Activated naive CD4-positive, alpha-beta T cell treated with anti-CD3 and anti-CD28 coated beads, Interleukin-2, amount 10 ng/mL, durations not matched to agents 7 days and 5 days (primary cell): ENCODE measurements around the gene NLRP4.

Experiments
- CTCF ChIA-PET: fragments of 350-600 bp; sonication (Branson Sonifier 250); formaldehyde crosslinking; loops from one replicate; lab custom pipeline; 2021; ENCODE audit warnings: antibody characterized with exemption; lab: Charles Lee
- DNase-seq: peaks from one replicate; pipeline ENCODE4 v3.0.0-alpha.2; 2020
- H3K27ac Mint-ChIP-seq: one replicate; pipeline ENCODE4 v1.8.0; 2021; ENCODE audit warnings: mild to moderate bottlenecking, moderate library complexity, mixed read lengths
- H3K27me3 Mint-ChIP-seq: one replicate; pipeline ENCODE4 v1.8.0; 2021; ENCODE audit warnings: mild to moderate bottlenecking, mixed read lengths
- H3K36me3 Mint-ChIP-seq: one replicate; pipeline ENCODE4 v1.8.0; 2021; ENCODE audit warnings: mixed read lengths
- H3K4me1 Mint-ChIP-seq: one replicate; pipeline ENCODE4 v1.8.0; 2021; ENCODE audit warnings: mixed read lengths
- H3K4me3 Mint-ChIP-seq: one replicate; pipeline ENCODE4 v1.8.0; 2021; ENCODE audit warnings: mild to moderate bottlenecking, moderate library complexity, mixed read lengths
- H3K9me3 Mint-ChIP-seq: one replicate; pipeline ENCODE4 v1.8.0; 2021; ENCODE audit warnings: mixed read lengths

The NLRP4 gene

DNA sequence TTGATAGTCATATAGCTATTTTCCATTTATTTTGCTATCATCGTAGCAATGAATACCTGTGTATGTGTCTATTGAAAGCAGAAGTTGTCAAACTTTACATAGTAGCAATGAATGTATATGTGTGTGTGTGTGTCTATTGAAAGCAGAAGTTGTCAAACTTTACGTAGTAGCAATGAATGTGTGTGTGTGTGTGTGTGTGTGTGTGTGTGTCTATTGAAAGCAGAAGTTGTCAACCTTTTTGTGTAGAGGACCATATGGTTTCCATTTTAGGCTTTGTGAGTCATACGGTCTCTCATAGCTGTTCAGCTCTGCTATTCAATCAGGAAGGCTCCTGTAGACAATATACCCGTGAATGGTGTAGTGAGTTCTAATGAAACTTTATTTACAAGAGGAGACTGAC, 20.8 kb downstream of the NLRP4 start:
- H3K27me3 Mint-ChIP-seq: no peaks in the 10 kb centered on the region
- H3K27ac Mint-ChIP-seq: no peak overlapping the region
- DNase-seq: no peak
- CTCF ChIA-PET: no interaction called here
- H3K4me1 Mint-ChIP-seq: no peaks in the 10 kb centered on the region
- peaks cover 40% of the 10 kb centered on the region for H3K9me3 Mint-ChIP-seq
- H3K36me3 Mint-ChIP-seq: no peaks in the 10 kb centered on the region
- H3K4me3 Mint-ChIP-seq: no peak overlapping the region

DNA sequence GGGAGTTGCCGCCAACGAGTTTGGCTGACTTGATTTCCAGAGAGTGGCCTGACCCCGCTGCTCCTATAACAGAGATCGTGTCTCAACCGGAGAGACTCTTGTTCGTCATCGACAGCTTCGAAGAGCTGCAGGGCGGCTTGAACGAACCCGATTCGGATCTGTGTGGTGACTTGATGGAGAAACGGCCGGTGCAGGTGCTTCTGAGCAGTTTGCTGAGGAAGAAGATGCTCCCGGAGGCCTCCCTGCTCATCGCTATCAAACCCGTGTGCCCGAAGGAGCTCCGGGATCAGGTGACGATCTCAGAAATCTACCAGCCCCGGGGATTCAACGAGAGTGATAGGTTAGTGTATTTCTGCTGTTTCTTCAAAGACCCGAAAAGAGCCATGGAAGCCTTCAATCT, 21.6 kb downstream of the NLRP4 start:
- Mint-ChIP-seq H3K27ac (no peak overlapping the region), H3K4me3 (no peak overlapping the region), H3K27me3 (no peaks in the 10 kb centered on the region), H3K36me3 (no peaks in the 10 kb centered on the region), H3K4me1 (no peaks in the 10 kb centered on the region), H3K9me3 (peaks cover 39% of the 10 kb centered on the region)
- CTCF ChIA-PET: no interaction called here
- DNase-seq: no peak

DNA sequence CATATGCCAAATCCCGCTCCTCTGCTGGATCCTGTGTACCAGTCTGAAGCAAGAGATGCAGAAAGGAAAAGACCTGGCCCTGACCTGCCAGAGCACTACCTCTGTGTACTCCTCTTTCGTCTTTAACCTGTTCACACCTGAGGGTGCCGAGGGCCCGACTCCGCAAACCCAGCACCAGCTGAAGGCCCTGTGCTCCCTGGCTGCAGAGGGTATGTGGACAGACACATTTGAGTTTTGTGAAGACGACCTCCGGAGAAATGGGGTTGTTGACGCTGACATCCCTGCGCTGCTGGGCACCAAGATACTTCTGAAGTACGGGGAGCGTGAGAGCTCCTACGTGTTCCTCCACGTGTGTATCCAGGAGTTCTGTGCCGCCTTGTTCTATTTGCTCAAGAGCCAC, 22.1 kb downstream of the NLRP4 start:
- CTCF ChIA-PET: no interaction called here
- peaks cover 40% of the 10 kb centered on the region for H3K9me3 Mint-ChIP-seq
- no peak for DNase-seq
- H3K36me3 Mint-ChIP-seq: no peaks in the 10 kb centered on the region
- H3K27me3 Mint-ChIP-seq: no peaks in the 10 kb centered on the region
- no peak overlapping the region for H3K27ac Mint-ChIP-seq
- H3K4me3 Mint-ChIP-seq: no peak overlapping the region
- H3K4me1 Mint-ChIP-seq: no peaks in the 10 kb centered on the region

DNA sequence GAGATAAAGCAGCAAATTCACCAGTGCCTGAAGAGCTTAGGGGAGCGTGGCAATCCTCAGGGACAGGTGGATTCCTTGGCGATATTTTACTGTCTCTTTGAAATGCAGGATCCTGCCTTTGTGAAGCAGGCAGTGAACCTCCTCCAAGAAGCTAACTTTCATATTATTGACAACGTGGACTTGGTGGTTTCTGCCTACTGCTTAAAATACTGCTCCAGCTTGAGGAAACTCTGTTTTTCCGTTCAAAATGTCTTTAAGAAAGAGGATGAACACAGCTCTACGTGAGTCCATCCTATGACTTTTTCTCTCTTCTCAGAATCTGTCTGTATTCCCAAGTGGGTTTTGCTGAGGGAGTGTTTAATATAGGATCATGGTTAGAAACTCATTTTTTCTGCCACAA, 22.6 kb downstream of the NLRP4 start:
- CTCF ChIA-PET: no interaction called here
- Mint-ChIP-seq H3K36me3 (no peaks in the 10 kb centered on the region), H3K4me3 (no peak overlapping the region), H3K9me3 (peaks cover 38% of the 10 kb centered on the region), H3K27me3 (no peaks in the 10 kb centered on the region), H3K27ac (no peak overlapping the region), H3K4me1 (no peaks in the 10 kb centered on the region)
- no peak for DNase-seq

DNA sequence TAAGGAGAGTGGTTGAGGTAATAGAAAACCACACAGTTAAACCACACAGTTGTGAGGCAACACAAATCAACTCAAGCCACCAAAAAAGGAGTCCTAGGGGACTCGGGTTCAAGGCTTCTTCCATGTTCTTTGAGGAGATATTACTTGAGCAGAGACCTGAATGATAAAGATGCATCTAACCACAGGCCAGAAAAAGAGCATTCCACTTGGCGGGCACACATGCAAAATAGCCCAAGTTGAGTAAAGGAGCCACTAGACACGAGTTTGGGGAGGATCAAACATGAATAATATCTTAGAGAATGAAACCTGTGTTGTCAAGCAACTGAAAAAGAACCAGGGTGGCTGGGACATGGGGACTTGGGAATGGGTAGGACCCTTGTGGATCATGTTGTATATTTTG, 30.2 kb downstream of the NLRP4 start:
- CTCF ChIA-PET: no interaction called here
- no peak overlapping the region for H3K27ac Mint-ChIP-seq
- H3K36me3 Mint-ChIP-seq: no peaks in the 10 kb centered on the region
- no peak for DNase-seq
- no peaks in the 10 kb centered on the region for H3K4me1 Mint-ChIP-seq
- H3K9me3 Mint-ChIP-seq: peaks cover 31% of the 10 kb centered on the region
- H3K4me3 Mint-ChIP-seq: no peak overlapping the region
- no peaks in the 10 kb centered on the region for H3K27me3 Mint-ChIP-seq

DNA sequence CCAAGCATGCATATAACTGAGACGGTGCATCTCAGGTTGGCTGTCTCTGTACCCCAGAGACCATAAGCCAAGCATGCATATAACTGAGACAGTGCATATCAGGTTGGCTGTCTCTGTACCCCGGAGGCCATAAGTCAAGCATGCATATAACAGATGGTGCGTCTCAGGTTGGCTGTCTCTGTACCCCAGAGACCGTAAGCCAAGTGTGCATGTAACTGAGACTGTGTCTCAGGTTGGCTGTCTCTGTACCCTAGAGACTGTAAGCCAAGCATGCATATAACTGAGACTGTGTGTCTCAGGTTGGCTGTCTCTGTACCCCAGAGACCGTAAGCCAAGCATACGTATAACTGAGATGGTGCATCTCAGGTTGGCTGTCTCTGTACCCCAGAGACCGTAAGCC, 30.8 kb downstream of the NLRP4 start:
- peaks cover 30% of the 10 kb centered on the region for H3K9me3 Mint-ChIP-seq
- no peak for DNase-seq
- H3K4me3 Mint-ChIP-seq: no peak overlapping the region
- H3K27ac Mint-ChIP-seq: no peak overlapping the region
- no peaks in the 10 kb centered on the region for H3K36me3 Mint-ChIP-seq
- H3K27me3 Mint-ChIP-seq: no peaks in the 10 kb centered on the region
- H3K4me1 Mint-ChIP-seq: no peaks in the 10 kb centered on the region
- CTCF ChIA-PET: interaction anchor here (0.6 kb wide), 1 partner anchor 464 kb away, joined by 3 read pairs; no protein-coding TSS in a partner anchor

DNA sequence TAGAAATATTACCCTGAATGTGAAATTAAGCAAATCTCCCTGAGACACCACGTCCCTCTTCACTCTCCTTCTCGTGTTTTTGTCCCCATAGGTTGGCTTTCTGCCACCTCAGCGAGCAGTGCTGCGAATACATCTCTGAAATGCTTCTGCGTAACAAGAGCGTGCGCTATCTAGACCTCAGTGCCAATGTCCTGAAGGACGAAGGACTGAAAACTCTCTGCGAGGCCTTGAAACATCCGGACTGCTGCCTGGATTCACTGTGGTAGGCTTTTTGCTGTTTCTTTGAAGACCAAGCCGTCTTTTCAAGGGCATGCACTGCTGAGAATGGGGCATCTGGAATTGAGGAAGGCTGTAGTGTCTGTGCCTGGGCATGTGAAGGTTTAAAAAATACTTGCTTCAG, 34.4 kb downstream of the NLRP4 start:
- CTCF ChIA-PET: no interaction called here
- Mint-ChIP-seq H3K27me3 (no peaks in the 10 kb centered on the region), H3K9me3 (peaks cover 26% of the 10 kb centered on the region), H3K4me3 (no peak overlapping the region), H3K27ac (peak overlapping the region; percentile 19), H3K4me1 (no peaks in the 10 kb centered on the region), H3K36me3 (no peaks in the 10 kb centered on the region)
- DNase-seq: no peak

DNA sequence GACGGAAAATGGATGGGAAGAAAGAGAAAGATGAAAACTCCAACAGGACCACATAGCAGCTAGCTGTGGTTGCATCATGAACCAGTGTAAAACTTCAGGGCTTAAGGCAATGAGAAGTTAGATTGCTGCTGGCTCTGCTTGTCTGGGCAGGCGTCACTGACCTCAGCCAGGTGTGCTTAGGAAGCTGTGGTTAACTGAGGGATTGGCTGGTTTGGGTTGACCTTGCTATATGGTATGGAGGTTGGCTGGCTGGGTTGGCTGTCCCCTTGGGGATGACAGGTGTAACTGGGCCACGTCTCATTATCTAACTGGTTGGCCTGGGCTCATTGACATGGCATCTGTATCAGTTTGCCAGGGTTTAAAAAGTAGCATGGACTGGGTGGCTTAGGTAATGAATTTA, 40.9 kb downstream of the NLRP4 start:
- H3K4me1 Mint-ChIP-seq: no peaks in the 10 kb centered on the region

DNA sequence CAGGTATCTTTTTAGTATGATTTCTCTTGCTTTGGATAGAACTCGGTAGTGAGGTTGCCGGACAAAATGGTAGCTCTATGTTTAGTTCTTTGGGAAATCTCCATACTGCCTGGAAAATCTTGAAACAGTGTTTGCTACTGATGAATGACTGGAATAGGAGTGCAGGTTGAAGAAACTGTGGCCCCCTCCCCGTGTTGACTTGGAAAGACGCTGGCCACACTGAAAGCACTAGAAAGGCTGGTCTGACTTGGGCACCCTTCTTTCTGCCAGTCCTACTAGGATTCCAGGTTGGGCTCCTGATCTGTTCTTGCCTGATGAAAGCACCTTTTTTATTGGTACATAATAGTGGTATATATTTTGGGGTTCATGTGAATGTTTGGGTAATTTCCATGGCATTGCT, 46.3 kb downstream of the NLRP4 start:
- Mint-ChIP-seq H3K4me1 (no peaks in the 10 kb centered on the region), H3K27ac (no peak overlapping the region), H3K9me3 (peaks cover 15% of the 10 kb centered on the region), H3K27me3 (no peaks in the 10 kb centered on the region), H3K36me3 (no peaks in the 10 kb centered on the region), H3K4me3 (no peak overlapping the region)
- CTCF ChIA-PET: no interaction called here
- no peak for DNase-seq

More for the DNA sequence above, 40.9 kb downstream of the NLRP4 start:
- CTCF ChIA-PET: no interaction called here
- Mint-ChIP-seq H3K27me3 (no peaks in the 10 kb centered on the region), H3K27ac (no peak overlapping the region), H3K9me3 (peaks cover 25% of the 10 kb centered on the region), H3K4me3 (no peak overlapping the region), H3K36me3 (no peaks in the 10 kb centered on the region)
- DNase-seq: no peak

DNA sequence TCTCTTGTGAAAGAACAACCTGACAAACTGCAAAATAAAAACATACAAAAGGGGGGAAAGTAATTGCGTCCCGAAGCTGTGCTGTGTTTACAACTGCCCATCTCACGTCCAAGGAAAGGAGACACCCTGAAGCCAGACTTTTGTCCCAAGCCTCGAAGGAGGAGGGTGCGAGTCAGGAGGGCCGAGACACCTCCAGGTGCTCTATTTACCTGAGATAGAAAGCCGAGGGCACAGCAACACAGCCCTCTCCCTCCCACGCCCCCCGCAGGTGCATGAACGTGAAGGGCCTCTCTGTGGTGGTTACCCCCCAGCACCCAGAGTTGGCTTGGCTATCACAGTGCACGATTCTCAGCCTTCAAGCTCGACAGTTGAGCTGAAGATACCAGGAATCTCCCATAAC, 62.6 kb downstream of the NLRP4 start:
- Mint-ChIP-seq H3K4me1 (no peaks in the 10 kb centered on the region), H3K9me3 (peaks cover 28% of the 10 kb centered on the region), H3K36me3 (peaks cover 2% of the 10 kb centered on the region), H3K4me3 (no peak overlapping the region), H3K27ac (no peak overlapping the region), H3K27me3 (no peaks in the 10 kb centered on the region)
- no peak for DNase-seq
- CTCF ChIA-PET: no interaction called here

DNA sequence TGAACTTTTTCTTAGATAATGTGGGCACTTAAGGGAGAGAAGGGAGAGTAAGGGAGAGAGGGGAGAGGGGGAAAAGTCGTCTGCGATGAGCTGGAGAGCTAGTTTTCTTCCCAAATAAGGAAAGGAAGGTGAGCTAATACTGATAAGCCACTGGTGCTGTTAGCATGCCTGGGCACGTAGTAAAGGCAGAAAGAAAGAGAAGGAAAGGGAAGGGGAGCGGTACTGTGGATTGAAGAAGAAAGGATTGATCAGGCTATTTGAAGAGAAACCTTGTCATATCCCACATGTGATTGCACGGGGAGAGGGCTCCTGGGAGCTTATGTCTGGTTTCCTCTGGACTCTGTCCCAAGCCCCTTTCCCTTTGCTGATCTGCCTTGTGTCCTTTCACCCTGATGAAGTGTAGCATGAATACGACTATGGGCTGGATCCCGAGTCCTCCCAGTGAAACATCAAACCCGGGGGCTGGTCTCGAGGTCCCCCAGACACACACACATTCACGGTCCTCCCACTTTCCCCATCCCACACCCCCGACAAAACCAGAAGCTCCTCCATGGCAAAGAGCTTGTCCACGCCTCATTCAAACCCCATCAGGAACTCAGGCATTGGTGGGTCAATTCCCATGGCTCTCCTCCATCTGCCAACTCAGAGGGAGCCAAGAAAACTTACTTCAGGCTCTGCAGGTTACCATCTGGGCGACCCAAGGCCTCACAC, 65.2 kb downstream of the NLRP4 start:
- H3K4me3 Mint-ChIP-seq: no peak overlapping the region
- no peaks in the 10 kb centered on the region for H3K4me1 Mint-ChIP-seq
- peaks cover 27% of the 10 kb centered on the region for H3K9me3 Mint-ChIP-seq
- H3K27ac Mint-ChIP-seq: no peak overlapping the region
- no peak for DNase-seq
- H3K36me3 Mint-ChIP-seq: no peaks in the 10 kb centered on the region
- CTCF ChIA-PET: no interaction called here
- no peaks in the 10 kb centered on the region for H3K27me3 Mint-ChIP-seq

DNA sequence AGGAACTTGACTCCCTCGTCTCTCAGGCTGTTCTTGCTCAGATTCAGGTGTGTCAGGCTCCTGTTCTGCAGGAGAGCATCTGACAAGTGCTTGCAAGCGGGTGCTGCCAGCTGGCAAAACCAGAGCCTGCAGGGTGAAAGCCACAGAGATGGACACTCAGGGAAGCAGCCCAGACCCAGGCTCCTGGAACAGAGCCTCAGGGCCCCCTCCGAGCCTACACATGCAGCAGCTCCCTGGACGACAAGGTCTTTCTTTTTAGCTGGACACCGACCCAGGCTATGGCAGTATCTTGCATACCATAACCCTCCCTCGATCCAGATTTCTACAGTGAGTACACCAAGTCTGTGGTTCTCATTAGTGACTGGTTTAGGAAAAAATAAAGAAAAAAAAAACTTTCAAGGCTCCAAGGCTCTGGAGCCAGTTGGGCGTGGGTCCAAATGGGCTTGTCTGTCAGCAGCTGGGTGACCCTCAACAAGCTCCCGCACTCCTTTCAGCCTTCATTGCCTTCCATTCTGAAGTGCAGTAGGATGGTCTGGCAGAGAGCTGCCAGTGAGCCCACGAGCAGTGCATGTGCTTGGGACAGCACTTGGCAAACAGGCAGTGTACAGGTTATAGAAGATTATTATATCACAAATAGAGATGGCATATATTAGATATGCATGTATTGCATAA, 65.9 kb downstream of the NLRP4 start:
- Mint-ChIP-seq H3K27me3 (no peaks in the 10 kb centered on the region), H3K27ac (no peak overlapping the region), H3K36me3 (no peaks in the 10 kb centered on the region), H3K4me3 (no peak overlapping the region), H3K9me3 (peaks cover 23% of the 10 kb centered on the region), H3K4me1 (no peaks in the 10 kb centered on the region)
- no peak for DNase-seq
- CTCF ChIA-PET: no interaction called here

DNA sequence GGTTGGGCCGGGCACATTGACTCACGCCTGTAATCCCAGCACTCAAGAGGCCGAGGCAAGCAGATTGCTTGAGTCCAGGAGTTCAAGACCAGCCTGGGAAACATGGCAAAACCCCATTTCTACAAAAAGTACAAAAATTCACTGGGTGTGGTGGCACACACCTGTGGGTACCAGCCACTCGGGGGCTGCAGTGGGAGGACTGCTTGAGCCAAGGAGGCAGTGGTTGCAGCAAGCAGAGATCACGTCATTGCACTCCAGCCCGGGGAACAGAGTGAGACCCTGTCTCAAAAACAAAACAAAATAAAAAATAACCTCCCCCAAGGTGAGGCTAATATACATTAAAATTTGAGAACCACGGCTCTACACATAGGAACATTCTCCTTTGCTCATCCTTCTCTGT, 70.9 kb downstream of the NLRP4 start:
- CTCF ChIA-PET: no interaction called here
- H3K36me3 Mint-ChIP-seq: no peaks in the 10 kb centered on the region
- no peak overlapping the region for H3K4me3 Mint-ChIP-seq
- peaks cover 29% of the 10 kb centered on the region for H3K9me3 Mint-ChIP-seq
- H3K27me3 Mint-ChIP-seq: no peaks in the 10 kb centered on the region
- H3K4me1 Mint-ChIP-seq: no peaks in the 10 kb centered on the region
- no peak overlapping the region for H3K27ac Mint-ChIP-seq
- DNase-seq: no peak

DNA sequence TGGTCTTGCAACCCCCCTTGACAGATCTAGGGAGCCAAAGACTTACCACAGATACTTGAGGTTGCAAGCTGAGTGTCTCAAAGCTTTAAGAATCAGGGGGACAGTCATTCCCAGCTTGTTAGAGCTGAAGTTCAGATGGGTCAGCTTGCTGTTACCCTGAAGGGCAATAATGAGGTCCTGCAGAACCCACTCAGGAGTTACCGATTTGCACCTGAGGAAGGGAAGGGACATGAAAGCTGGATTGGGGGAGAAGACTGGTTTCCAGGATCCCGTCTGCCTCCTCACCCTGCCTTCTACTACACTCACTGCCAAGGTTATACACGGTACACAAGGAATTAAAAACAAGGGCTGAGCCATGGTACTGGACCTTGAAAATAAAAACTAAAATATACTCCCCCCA, 71.4 kb downstream of the NLRP4 start:
- CTCF ChIA-PET: no interaction called here
- H3K9me3 Mint-ChIP-seq: peaks cover 30% of the 10 kb centered on the region

DNA sequence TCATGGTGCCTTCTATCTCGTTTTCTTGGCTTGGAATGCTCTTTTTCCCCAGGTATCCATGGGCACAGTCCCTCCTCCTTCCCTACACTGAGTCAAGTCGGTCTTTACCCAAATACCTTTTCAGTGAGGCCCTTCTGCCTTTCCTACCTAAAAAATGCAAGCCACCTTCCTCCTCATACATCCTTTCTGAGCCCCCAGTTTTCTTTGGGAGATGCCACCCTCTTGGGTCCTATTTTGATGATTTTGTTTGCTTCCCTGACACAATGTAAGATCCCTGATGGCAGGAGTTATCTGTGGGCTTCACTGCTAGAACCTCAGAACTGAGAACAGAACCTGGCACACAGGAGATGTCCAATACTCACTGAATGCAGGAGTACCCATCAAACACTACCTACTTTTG, 73.5 kb downstream of the NLRP4 start:
- Mint-ChIP-seq H3K36me3 (no peaks in the 10 kb centered on the region), H3K4me1 (no peaks in the 10 kb centered on the region), H3K9me3 (peaks cover 25% of the 10 kb centered on the region), H3K27me3 (no peaks in the 10 kb centered on the region), H3K4me3 (no peak overlapping the region), H3K27ac (no peak overlapping the region)
- no peak for DNase-seq
- CTCF ChIA-PET: no interaction called here

More for the DNA sequence above, 71.4 kb downstream of the NLRP4 start:
- H3K36me3 Mint-ChIP-seq: no peaks in the 10 kb centered on the region
- no peak for DNase-seq
- H3K4me3 Mint-ChIP-seq: no peak overlapping the region
- H3K27me3 Mint-ChIP-seq: no peaks in the 10 kb centered on the region
- H3K27ac Mint-ChIP-seq: no peak overlapping the region
- no peaks in the 10 kb centered on the region for H3K4me1 Mint-ChIP-seq
